ENCODE data around the gene MYRIP.
"Not testable (repeated sequence)": the region's sequence is repeated elsewhere in the genome, so short reads cannot be mapped to it uniquely, and the experiment has no call there.

The MYRIP gene

DNA sequence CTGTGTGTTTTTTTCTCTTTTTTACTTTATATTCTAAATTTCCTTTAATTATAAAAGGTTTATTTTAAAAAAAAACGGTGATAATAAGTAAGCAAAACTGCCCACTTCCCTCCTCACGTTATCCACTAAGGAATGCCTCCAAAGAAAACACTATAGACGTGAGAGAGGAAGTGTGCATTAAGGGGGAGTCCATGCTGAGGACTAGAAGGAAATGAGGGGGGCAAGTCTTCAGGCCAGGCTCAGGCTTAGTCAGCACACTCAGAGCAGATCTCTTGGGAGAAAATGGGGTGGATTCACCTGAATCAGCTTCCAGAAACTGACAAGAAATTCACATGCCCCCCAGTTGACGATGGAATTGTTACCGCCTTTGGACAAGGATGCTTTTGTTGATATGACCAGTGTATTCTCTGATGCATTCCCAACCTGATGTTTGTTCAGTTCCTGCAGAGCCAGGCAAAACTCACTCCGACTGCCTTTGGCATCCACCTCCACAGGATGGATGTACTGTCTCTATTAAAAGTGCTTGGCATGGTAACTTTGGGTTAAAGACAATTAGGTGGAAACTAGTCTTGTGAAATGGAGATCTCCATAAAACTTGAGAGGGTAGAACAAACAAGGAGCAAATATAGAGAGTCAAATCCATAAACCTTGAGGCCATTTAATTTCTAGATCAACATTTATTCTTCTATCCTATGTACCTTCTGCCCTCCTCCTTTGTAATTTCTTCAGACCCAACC lies 167.8 kb downstream of the MYRIP start:
- no peak for DNase-seq

DNA sequence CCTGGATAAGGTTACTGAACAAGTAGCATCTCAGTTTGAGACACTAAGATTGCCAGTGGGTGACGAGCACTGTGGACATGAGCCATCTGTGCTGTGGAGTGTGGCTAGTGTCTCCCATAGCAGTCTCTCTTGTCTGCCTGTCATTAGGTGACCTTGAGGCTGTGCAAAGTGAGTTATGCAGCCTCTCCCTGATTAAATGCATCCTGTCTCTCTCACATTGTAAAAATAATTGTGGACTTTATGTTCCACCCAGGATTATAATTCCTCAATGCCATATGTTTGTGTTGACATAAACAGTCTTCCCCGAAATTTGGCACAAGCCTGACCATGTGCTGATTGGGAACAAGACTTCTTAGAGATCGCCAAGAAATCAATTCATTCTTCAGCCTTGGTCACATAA lies 168.9 kb downstream of the MYRIP start:
- DNase-seq = no peak

DNA sequence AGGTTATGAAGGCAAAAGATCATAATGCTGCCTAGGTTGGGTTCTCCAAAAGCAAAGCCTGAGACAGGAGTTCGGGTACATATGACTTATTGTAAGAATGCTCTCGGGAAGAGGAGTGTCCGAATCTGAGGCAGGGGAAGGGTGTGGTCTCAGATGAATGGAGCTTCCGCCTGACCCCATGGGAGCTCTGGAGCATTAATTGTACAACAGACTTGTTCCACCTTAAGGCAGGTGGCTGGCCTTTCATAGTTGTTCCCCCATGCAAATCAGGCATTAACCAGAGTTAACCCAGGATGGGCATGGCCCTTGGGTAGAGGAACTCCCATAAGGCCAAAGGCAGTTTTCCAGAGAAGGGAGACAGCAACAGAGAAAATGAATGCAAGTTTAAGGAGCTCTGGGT lies 170.6 kb downstream of the MYRIP start:
- no peak for DNase-seq

DNA sequence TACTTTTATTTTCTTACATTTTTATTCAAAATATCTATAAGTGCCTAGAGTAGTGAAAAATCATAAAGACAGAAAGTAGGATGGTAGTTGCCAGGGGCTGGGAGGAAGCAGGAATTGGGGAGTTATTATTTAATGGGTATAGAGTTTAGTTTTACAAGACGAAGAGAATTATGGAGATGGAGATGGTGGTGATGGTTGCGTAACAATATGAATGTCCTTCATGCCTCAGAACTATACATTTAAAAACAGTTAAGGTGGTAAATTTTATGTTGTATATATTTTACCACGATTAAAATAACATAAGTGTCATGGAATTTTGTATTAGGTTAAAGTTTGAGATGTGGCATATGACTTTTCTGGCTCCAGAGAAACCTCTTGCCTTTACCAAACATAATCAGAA lies 171.4 kb downstream of the MYRIP start:
- no peak for DNase-seq

DNA sequence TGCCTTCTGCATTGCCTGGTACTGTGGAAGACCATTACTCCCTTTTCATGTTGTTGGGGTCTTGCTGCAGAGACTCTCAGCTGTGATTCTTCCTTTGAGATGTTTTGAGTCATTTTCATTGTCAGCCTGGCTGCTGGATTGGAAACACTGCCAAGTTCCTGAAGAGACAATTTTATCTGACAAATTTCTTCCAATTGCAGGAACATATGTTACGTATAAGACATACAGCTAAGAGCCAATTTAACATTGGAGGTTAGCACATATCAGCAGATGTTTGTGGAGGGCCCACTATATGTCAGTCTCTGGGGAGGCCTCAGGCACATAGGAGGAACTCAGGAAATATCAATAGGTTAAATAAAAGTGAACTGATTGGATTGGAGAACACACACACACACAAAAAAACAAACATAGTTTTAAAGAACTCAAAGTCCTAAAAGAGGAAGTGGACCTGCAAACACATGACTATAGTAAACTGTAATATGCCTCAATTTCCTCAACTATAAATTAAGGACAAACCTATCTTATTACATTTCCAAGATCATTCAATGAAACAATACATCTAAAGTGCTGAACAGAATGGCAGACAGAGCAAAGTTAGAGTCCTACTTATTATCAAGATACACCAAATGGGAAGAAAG lies 172.3 kb downstream of the MYRIP start:
- peak in 1 of 2 experiments; percentile 17 for DNase-seq

DNA sequence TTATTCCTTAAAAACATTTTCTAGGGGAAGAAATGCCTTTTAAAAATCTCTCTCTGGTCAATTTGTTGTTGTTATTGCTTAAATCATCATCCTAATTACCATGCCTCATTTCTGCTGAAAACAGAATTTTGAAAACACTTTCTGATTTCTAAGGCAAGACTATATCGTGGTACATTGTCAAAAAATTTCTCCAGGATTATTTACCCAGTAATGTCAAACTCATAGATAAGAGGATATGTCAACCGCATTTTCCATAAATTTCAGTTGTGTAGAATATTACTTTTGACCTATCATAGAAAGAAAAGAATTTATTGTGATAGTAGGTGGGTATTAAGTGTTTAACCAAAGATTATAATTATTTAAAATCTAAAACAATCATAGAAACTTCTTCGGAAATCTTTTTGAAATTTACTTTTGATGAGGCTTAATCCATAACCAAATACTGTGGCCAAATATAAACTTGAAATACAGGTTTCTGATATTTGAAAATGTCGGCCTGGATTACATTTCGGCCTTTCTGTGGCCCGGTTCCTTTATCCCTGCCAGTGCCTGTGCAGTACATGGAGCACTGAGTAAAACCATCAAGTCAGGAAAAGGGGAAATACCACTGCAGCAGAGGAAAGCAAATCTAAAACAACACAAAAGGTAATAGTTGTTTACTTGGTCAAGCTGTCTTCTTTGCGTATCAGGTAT lies 173.4 kb downstream of the MYRIP start:
- no peak for DNase-seq

DNA sequence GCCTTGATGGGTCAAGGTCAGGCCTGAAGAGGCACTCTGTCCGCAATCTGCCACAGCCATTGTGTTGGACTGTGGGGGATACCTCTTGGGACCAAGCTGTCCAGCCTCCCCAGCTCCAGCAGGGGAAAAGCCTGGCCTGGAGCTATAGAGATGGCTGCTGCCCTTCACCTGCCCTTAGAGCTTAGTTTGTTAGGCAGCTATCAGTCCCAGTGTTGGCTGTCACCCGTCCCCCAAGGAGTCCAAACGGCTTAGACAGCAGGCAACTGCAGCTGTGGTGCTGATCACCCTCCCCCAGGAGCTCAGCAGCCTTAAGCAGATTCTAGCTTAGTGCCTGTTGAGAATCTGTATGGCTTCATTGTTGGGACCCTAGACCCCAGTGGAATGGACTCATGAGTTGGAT lies 180.3 kb downstream of the MYRIP start:
- DNase-seq = no peak

DNA sequence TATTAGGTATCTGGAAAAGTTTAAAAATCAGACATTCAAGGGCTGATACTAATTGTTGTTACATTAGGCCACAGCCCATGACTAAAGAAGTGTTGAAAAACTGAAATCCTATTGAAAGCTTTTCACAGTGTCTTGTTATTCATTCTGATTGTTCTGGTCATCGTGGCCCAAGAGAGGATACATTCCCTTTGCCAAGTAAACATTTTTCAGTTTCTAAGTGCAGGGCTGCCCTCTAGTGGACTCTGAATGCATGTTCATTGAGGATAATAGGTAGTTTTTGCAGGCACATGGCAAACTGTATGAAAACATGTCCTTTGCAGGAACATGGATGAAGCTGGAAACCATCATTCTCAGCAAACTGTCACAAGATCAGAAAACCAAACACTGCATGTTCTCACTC lies 181.1 kb downstream of the MYRIP start:
- DNase-seq = peak; percentile 36 to 63

DNA sequence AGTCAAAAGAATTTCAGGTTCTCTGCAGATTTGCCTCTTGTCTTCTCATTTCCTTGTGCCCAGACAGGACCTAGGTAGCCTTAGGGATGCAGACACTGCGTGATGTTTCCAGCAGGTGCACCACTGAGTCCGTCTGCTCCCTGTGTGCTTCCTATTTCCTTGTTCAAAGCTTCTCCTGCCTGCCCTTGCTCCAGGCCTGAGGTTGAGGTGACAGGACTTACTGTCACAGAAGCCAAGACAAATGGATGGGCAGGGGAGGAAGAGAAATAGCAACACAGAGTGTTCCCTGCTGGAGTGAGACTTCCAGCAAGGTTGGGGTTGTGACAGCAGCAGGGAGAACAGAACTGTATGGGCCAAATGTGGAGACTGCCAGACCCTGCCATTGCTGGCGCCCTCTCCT lies 199.4 kb downstream of the MYRIP start:
- no peak for DNase-seq

DNA sequence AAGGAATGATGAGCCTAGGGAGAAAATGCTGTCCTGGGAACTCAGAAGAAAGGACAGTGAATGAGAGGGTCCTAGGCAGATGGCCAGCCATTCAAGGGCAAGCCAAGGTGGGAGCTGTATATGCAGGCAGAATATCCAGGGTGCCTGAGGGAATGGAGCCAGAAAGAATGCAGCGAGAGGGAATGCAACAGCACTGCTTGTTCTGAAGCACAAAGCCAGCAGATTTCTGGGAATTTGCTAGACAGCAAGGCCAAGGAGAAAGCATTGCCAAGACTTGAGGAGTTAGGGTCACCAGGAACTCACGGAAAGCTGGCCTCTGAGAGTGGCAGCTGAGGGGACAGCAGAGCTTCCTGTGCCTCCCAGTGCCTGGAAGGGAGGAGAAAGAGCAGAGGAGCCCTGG lies 200.6 kb downstream of the MYRIP start:
- DNase-seq = no peak

DNA sequence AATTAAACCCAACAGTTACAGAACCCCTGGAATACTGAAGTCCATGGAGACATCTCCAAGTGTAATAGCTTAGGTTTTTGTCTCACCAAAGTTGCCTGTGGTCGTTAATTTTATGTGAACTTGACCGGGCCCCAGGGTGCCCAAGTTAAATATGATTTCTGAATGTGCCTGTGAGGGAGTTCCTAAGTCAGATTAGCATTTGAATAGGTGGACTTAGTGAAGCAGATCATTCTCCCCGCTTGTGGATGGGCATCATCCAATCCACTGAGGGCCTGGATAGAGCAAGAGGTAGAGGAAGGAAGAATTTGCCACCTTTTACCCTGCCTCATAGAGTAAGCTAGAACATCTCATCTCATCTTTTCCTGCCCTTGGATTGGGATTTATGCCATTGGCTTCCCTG lies 203.0 kb downstream of the MYRIP start:
- DNase-seq = no peak

DNA sequence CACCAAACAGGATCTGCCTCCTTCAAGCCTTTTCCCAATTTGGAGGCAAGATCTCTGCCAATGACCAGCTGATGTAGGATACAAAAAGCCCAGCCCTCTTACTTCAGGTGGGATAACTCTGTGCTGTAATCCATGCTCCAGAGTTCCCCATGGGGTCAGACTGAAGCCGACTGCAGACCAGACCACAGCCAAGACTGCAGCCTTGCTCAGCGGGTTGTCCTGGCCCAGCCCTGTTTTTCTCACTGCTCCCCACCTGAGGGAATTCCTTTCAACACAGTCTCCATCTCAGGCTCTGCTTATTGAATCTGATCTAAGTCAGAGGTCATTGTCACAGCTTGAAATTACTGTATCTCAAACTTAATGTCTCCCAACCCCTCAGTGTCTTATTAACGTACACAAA lies 207.0 kb downstream of the MYRIP start:
- no peak for DNase-seq

DNA sequence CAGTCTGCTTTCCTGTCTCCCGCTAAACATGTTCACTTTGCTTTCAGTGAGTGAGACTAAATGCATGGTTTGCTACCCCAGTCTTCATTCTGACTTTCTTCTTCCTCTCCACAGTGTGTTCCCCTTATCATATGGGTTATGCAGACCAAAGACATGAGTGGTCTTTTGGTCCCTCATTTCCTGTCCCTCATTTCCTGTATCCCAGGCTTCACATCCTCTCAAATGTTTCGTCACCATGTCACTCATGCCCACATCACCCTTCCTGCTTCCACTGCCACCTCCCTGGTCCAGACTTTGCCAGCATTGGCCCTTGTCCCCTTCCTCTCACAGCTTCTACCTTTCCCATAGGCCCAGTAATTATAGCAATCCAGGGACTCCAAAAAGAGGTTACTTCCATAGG lies 209.0 kb downstream of the MYRIP start:
- no peak for DNase-seq

DNA sequence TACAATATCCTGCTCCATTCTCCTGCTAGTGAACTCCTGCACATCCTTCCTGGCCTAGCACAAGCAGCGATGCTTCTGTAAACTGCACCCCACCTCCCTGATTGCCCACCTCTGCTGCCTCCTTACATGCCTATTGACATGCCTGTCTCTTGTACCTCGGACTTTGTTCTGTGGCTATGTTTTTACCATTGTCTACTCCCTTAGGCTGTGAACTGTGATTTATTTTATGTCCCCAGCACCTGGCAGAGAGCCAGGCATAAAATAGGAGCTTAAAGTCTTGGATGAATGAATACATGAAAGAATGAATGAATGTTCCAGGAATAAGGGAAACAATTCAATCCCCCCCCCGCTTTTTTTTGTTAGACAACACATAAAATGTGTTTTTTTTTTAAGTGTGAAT lies 210.0 kb downstream of the MYRIP start:
- no peak for DNase-seq

DNA sequence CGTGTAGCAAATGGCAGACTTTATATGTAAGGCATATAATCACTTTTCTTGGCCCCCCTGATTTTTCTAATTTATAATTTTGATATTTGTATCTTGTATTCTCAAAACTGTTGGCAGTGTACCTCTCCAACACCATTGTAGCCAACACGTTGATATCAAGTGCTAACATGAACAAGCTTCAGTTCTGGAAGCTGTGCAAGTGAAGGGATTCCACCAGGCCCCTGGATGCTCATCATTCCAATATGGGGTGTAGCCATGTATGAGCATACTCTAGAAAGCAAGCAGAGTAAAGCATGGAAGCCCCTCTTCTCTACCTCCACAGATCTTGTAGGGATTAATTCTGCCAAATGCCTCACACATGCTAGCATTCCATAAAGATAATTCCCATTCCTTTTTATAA lies 211.3 kb downstream of the MYRIP start:
- DNase-seq = no peak

DNA sequence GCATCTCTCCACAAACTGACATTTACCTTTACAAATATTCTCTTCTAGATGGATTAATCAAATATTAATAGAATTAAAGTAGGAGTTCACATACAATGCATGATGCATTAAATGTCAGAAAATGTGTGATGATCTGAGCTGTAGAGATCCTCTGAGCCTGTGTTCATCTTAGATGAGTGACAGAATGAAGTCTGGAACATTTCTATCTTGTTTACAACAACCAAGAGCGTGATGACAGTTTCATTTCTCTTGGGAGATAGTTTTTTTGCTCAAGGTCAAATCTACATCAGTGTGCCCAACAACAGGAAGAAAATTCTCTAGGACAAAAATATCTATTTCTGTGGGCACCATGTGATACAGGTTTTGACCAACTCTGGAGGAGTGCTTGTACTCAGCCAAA lies 211.9 kb downstream of the MYRIP start:
- no peak for DNase-seq

DNA sequence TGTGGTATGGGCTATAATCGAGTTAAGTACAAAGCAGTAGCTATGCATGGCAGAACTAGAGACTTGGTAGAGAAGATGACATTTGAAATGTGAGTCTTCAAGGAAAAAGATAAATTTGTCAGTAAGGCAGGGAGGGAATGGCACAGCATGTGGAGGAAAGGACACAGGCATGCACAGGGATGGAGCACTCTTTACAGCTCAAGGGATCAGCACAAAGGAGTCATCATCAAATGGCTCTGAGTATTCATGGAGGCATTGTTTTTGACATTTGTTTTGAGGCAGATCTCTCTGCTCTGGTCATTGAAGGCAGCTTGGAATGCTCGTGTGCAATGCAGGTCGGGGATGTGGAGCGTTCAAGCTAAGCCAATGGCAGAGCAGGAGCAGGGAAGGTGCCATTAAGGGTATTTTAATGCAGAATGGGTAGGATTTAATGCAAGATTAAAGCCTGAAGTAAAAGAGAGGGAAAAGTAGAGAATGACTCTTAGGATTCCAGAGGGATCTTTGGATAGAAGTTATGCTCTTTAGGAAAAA lies 213.0 kb downstream of the MYRIP start:
- no peak for DNase-seq

DNA sequence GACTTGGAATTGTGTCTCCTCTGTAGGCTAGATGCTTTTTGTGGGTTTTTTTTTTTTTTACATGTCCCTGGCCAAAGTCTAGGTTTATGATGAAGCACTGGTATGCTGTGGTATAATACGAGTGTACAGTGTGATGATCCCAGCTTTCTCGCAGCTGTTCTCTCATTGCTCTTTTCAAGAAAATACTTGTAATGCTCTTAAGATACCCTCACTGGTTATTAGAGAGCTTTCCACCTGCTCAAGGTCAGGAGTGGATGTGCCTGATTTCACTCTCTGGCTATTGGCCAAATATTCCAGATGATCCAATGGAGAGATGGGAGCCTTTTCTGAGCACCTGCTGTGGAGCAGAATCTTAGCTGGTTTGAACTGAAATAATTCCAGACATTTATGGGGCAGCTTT lies 215.1 kb downstream of the MYRIP start:
- DNase-seq = no peak

DNA sequence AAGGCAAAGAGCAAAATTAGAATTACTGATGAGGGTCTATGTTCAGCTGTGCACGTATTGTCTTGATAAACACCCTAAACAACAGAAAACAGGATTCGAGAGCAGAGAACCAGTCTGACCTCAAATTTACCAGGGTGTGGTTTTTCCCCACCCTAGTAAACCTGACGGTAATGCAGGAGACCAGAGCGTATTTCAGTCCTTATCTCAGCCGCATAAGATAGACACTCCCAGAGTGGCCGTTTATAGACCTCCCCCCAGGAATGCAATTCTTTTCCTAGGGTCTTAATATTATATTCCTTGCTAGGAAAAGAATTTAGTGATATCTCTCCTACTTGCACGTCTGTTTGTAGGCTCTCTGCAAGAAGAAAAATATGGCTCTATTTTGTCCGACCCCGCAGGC lies 216.5 kb downstream of the MYRIP start:
- not testable (repeated sequence) for DNase-seq

DNA sequence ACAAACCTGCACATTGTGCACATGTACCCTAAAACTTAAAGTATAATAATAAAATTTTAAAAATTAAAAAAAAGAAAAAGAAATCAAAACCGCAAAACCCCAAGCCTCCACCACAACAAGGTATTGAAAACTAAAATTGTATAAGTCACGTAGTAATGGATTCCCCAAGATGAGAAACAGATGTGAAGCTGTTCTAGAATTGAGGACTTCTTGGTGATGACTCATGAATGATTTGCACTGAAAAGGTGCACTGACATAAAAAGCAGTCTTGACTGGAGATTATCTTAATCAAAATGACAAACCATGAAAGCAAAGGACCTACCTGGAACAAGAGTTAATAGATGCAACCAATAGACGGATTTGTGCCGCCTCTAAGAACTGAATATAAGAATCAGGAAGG lies 225.8 kb downstream of the MYRIP start:
- DNase-seq = no peak

DNA sequence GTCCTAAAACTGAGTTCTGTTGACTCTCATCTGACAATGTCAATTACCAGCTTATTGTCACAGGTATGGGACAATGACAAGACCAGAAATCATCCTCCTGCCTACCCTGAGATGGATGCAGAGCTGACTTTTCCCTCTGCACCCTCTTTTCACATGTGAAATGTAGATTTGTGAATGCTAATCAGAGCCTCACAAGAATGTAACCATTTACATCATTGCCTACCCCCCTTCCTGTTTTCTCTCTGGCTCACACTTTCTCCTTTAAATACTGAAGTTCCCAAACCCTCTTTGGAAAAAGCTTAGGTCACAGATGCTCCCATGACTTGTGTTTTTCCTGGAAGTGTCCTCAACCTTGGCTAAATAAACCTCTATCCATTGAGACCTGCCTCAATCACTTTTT lies 228.2 kb downstream of the MYRIP start:
- DNase-seq = no peak

DNA sequence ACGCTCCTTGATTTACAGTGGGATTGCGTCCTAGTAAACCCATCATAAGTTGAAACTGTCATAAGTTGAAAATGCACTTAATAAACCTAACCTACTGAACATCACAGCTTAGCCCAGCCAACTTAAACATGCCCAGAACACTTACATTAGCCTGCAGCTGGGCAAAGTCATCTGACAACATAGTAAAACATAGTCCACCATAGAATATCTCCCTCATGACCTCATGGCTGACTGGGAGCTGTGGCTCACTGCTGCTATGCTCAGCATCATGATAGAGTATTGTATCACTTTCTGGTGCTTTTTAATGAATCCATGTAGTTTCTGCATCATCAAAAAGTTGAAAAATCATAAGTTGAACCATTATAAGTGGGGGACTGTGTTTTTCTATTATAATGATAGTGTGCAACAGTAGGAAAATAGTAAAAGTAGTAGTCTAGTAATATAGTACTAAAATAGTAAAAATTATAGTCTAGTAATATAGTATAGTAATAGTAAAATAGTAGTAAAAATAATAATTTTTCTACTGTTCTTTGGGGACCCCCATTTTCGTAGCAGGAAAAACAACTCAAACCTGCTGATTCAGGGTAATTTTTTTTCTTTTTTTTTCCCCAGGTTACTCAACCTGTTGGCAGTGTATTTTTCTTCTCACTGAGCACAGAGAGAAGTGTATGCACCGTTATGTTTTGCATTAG lies 233.5 kb downstream of the MYRIP start:
- no peak for DNase-seq

DNA sequence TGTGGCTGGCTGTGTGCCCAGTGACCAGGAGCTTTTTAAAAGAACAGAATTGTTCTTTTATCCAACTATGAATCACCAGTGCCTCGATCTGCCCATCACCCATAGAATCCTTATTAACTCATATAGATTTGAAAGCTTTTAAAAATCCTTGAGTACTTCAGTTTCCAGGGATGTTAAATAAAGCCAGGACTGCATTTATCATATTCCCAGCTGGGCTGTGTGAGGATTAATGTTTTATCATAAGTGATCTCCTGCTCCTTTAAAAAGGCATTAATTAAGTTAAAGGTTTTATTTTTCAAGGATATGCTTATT lies 234.0 kb downstream of the MYRIP start:
- no peak for DNase-seq

DNA sequence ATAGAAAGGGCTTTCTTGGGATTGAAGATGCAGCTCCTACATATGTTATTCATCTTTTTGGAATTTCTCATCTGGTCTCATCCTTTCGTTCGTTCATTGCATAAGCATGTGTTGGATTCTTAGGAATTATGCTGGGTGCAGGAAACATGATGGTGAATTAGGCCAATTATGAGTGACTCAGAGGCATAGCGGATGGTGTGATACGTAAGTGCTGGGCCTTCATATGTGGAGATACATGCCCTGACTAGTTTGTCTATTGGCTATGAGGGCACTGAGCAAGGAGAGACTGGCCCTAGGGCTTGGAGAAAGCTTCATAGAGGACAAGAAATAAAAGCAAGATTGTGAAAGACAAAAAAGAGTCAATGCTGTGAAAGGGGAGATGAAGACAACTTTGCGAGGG lies 235.1 kb downstream of the MYRIP start:
- DNase-seq = no peak
